ENCODE measurements around the gene FHDC1.

Gene FHDC1

GRCh38 chr4:153008578-153009199, 72.6 kb downstream of the FHDC1 start:
- DNase-seq: no peak

- DNase-seq: no peak
Observed at GRCh38 chr4:153010146-153010545, 74.0 kb downstream of the FHDC1 start.

- no peak for DNase-seq
Observed at GRCh38 chr4:153013202-153013977, 77.3 kb downstream of the FHDC1 start.

- DNase-seq: no peak
Observed at GRCh38 chr4:153014460-153014859, 78.3 kb downstream of the FHDC1 start.

- no peak for DNase-seq
Observed at GRCh38 chr4:153016592-153016991, 80.5 kb downstream of the FHDC1 start.

- DNase-seq: no peak
Observed at GRCh38 chr4:153018031-153018430, 81.9 kb downstream of the FHDC1 start.

- DNase-seq: no peak
Observed at GRCh38 chr4:153018684-153019083, 82.6 kb downstream of the FHDC1 start.

- no peak for DNase-seq
Observed at GRCh38 chr4:153019906-153020305, 83.8 kb downstream of the FHDC1 start.

- no peak for DNase-seq
Observed at GRCh38 chr4:153020457-153020856, 84.3 kb downstream of the FHDC1 start.

- no peak for DNase-seq
Observed at GRCh38 chr4:153021276-153021675, 85.2 kb downstream of the FHDC1 start.

- DNase-seq: no peak
Observed at GRCh38 chr4:153022241-153022715, 86.2 kb downstream of the FHDC1 start.

- no peak for DNase-seq
Observed at GRCh38 chr4:153023139-153023538, 87.0 kb downstream of the FHDC1 start.

- DNase-seq: no peak
Observed at GRCh38 chr4:153023692-153024394, 87.7 kb downstream of the FHDC1 start.

GRCh38 chr4:153024466-153024865, 88.3 kb downstream of the FHDC1 start:
- DNase-seq: no peak

GRCh38 chr4:153025406-153025805, 89.3 kb downstream of the FHDC1 start:
- no peak for DNase-seq

GRCh38 chr4:153026591-153027346, 90.6 kb downstream of the FHDC1 start:
- DNase-seq: no peak

- DNase-seq: peak; percentile 48 to 68
Observed at GRCh38 chr4:153027866-153028265, 91.7 kb downstream of the FHDC1 start.

- DNase-seq: peak in 1 of 2 donors; percentile 26
Observed at GRCh38 chr4:153028535-153028934, 92.4 kb downstream of the FHDC1 start.

Measured in inflammatory macrophage (primary cell).